Pancreas (tissue), 10 donors: Measurements from ENCODE around the gene MT4. TPM values are rescaled to one million over a fixed set of nuclear protein-coding genes. Genes with fewer than 3 reads are reported as not detected.

Experiments
- ATAC-seq, 4 donors: fragments of 200-7000 bp; cut with Tn5 transposase; one replicate each; pipeline versions ENCODE4 v1.8.0 to v1.9.1; 2020; ENCODE audit warnings: mild to moderate bottlenecking in 4 of 4, moderate library complexity in 4 of 4
- DNase-seq, 6 donors: peaks; one replicate each; pipeline ENCODE4 v3.0.0-alpha.2; 2020
- FAIRE-seq: peaks from 2 replicates; lab custom pipeline; 2012; peaks lifted over from hg19 to GRCh38; lab: Jason Lieb, UNC
- H3K27ac ChIP-seq, 4 donors: fragments of 200-600 bp; sonication (generic); 1 replicate in 3 of 4; 2 replicates in 1 of 4; pipeline versions ENCODE4 v1.5.0 to v1.8.0; 2020
- H3K27me3 ChIP-seq, 4 donors: fragments of 200-600 bp; one replicate each; pipeline ENCODE4 v1.8.0; 2021
- H3K36me3 ChIP-seq, 3 donors: fragments of 200-600 bp; sonication (generic) in 1 of 3; one replicate each; pipeline versions ENCODE4 v1.5.0 to v1.8.0; 2020 to 2021
- H3K4me1 ChIP-seq, 3 donors: fragments of 200-600 bp; one replicate each; pipeline ENCODE4 v1.8.0; 2021
- H3K4me3 ChIP-seq, 4 donors: fragments of 200-600 bp; sonication (generic) in 2 of 4; one replicate each; pipeline versions ENCODE4 v1.5.0 to v1.8.0; 2020 to 2021
- H3K9me3 ChIP-seq, 4 donors: fragments of 200-600 bp; one replicate each; pipeline ENCODE4 v1.8.0; 2021
- CTCF ChIP-seq, 4 donors: fragments of 200-600 bp; sonication (generic) in 3 of 4; IDR thresholded peaks; one replicate each; pipeline versions ENCODE4 v1.5.0 to v1.8.0; 2021; ENCODE audit warnings: antibody characterized with exemption in 4 of 4
- WGBS, 2 donors: extraction: QIAGEN DNeasy Blood & Tissue Kit; methylation state at CpG; one replicate each; pipeline ENCODE4 v1.1.7; 2013; 5-methylcytosine and 5-hydroxymethylcytosine counted together
- intact Hi-C, 3 donors: fragments of 100-400 bp; cut with DNase I; formaldehyde crosslinking; loops; one replicate each; pipeline versions ENCODE4 v1.11.1 to v1.14.2; 2022
- polyA plus RNA-seq, 2 donors: library from polyadenylated mRNA; stranded (reverse); fragments of 200-250 nt; gene quantifications; one replicate each; pipeline ENCODE4 v1.2.3, GENCODE V29; 2013
- total RNA-seq, 6 donors: library from RNA; stranded (reverse); fragmentation: NEBNext Ultra II Directional in 4 of 6; extraction: Animal tissue kit (Norgen Biotek cat#: 25700) in 4 of 6; gene quantifications; one replicate each; pipeline versions ENCODE4 v1.2.1 to v1.2.4, GENCODE V29; 2021 to 2023
- donor health status: healthy with polysubstance abuse.
- donor health status: DM: no; HTN: no; CAD: no; lungs with moderate emphysema.
- donor health status: DM: no; HTN: no; CAD: no.
- donor health status: control.
- donor health status: control.
- donor health status: Bipolar disorder and iron deficiency.
- donor health status: DM: yes; HTN: yes; CAD: no.
- donor health status: DM: no; HTN: no; CAD: no.
- donor health status: DM: no; HTN: no; CAD: no.
- donor health status: DM: yes; HTN: yes; CAD: no.

The MT4 gene
- total and polyA plus RNA-seq, 8 donors, result not detected

- Histone ChIP-seq H3K4me3 (no peak overlapping the region), H3K36me3 (no peaks in the 10 kb centered on the region), H3K27ac (peak overlapping the region; percentile 78 to 94 (median 90)), H3K4me1 (peaks cover 0 to 20% (median 0%) of the 10 kb centered on the region in 3 donors), H3K27me3 (no peaks in the 10 kb centered on the region), H3K9me3 (no peaks in the 10 kb centered on the region)
- 82 to 84% methylated on average over 3 of the region's 3 CpGs for WGBS, 2 donors
- no peak for TF ChIP-seq CTCF (IDR thresholded peaks at IDR 0.05)
- no peak for DNase-seq
- intact Hi-C loops, result no loop called here
- no peak for ATAC-seq
- no peak for FAIRE-seq
Observed at GRCh38 chr16:56606071-56606475, 41.2 kb downstream of the MT4 start.

GRCh38 chr16:56606476-56607108 is 41.7 kb downstream of the MT4 start:
- TF ChIP-seq CTCF (IDR thresholded peaks at IDR 0.05), result no peak
- Histone ChIP-seq H3K36me3 (no peaks in the 10 kb centered on the region), H3K27ac (peak overlapping the region; percentile 78 to 94 (median 90)), H3K27me3 (no peaks in the 10 kb centered on the region), H3K9me3 (no peaks in the 10 kb centered on the region), H3K4me1 (peaks cover 0 to 20% (median 0%) of the 10 kb centered on the region in 3 donors), H3K4me3 (no peak overlapping the region)
- WGBS, 2 donors, result 39 to 53% methylated on average over 8 of the region's 8 CpGs
- FAIRE-seq (no peak), DNase-seq (peak in 1 of 6 donors; percentile 38), ATAC-seq (no peak)
- intact Hi-C loops, result no loop called here

- Histone ChIP-seq H3K4me1 (peaks cover 0 to 20% (median 0%) of the 10 kb centered on the region in 3 donors), H3K27me3 (no peaks in the 10 kb centered on the region), H3K9me3 (no peaks in the 10 kb centered on the region), H3K36me3 (no peaks in the 10 kb centered on the region), H3K4me3 (no peak overlapping the region), H3K27ac (peak overlapping the region; percentile 78 to 94 (median 90))
- ATAC-seq, result peak in 3 of 4 donors; percentile 1 to 15 (median 1)
- no peak for TF ChIP-seq CTCF (IDR thresholded peaks at IDR 0.05)
- intact Hi-C loops, result no loop called here
- 76 to 83% methylated on average over 14 of the region's 14 CpGs for WGBS, 2 donors
- DNase-seq, result peak in 3 of 6 donors; percentile 44 to 58 (median 52)
- FAIRE-seq, result no peak
Observed at GRCh38 chr16:56607109-56607618, 42.3 kb downstream of the MT4 start.

- peaks cover 0 to 20% (median 0%) of the 10 kb centered on the region in 3 donors for H3K4me1 ChIP-seq
- H3K27me3 ChIP-seq, result no peaks in the 10 kb centered on the region
- TF ChIP-seq CTCF (IDR thresholded peaks at IDR 0.05), result no peak
- FAIRE-seq (no peak), ATAC-seq (no peak), DNase-seq (no peak)
- H3K27ac ChIP-seq, result peak overlapping the region; percentile 78 to 94 (median 90)
- no peaks in the 10 kb centered on the region for H3K9me3 ChIP-seq
- intact Hi-C loops, result no loop called here
- H3K4me3 ChIP-seq, result peak overlapping the region in 2 of 4 donors; percentile 46 to 56
- H3K36me3 ChIP-seq, result no peaks in the 10 kb centered on the region
- 81 to 85% methylated on average over 2 of the region's 2 CpGs for WGBS, 2 donors
Observed at GRCh38 chr16:56607675-56608042, 42.8 kb downstream of the MT4 start.
